WTC11 (cell line): ENCODE data around the gene MOGAT1. TPM values are rescaled to one million over a fixed set of nuclear protein-coding genes. Genes with fewer than 3 reads are reported as not detected.

Experiments used
- ATAC-seq: fragments of 200-7000 bp; cut with Tn5 transposase; 2 replicates; pipeline ENCODE4 v1.10.0; 2021; ENCODE audit warnings: mild to moderate bottlenecking, moderate library complexity
- CTCF ChIA-PET: fragments of 300-600 bp; sonication (Branson Sonifier 250); formaldehyde crosslinking; loops from one replicate; lab custom pipeline; 2021; ENCODE audit warnings: antibody characterized with exemption; lab: Charles Lee
- POLR2A ChIA-PET: fragments of 350-600 bp; sonication (Branson Sonifier 250); formaldehyde crosslinking; loops from one replicate; lab custom pipeline; 2021; ENCODE audit warnings: antibody characterized with exemption; lab: Charles Lee
- DNase-seq: peaks from one replicate; pipeline ENCODE4 v3.0.0; 2021; ENCODE audit warnings: low spot score
- H3K27ac Mint-ChIP-seq: 2 replicates; pipeline ENCODE4 v1.8.0; 2021; ENCODE audit warnings: mixed read lengths
- H3K27me3 Mint-ChIP-seq: 2 replicates; pipeline ENCODE4 v1.8.0; 2021; ENCODE audit warnings: low read depth, mild to moderate bottlenecking, moderate library complexity, mixed read lengths
- H3K36me3 Mint-ChIP-seq: 2 replicates; pipeline ENCODE4 v1.8.0; 2021; ENCODE audit warnings: mixed read lengths
- H3K4me1 Mint-ChIP-seq: 2 replicates; pipeline ENCODE4 v1.8.0; 2022; ENCODE audit warnings: mixed read lengths
- H3K4me3 Mint-ChIP-seq: 2 replicates; pipeline ENCODE4 v1.8.0; 2021; ENCODE audit warnings: mild to moderate bottlenecking, moderate library complexity, mixed read lengths
- H3K9me3 Mint-ChIP-seq: 2 replicates; pipeline ENCODE4 v1.8.0; 2021; ENCODE audit warnings: mixed read lengths
- AFF4 ChIP-seq: sonication (generic); formaldehyde crosslinking; IDR thresholded peaks from 2 replicates; pipeline ENCODE4 v1.8.1; 2023; ENCODE audit warnings: mild to moderate bottlenecking, missing genetic modification reagents, borderline replicate concordance
- ATF1 ChIP-seq: sonication (generic); formaldehyde crosslinking; IDR thresholded peaks from 2 replicates; pipeline ENCODE4 v1.8.1; 2023; ENCODE audit warnings: mild to moderate bottlenecking, moderate library complexity, missing genetic modification reagents
- ATF2 ChIP-seq: sonication (generic); formaldehyde crosslinking; IDR thresholded peaks from 2 replicates; pipeline ENCODE4 v1.8.1; 2022; ENCODE audit warnings: low read depth, missing genetic modification reagents, borderline replicate concordance
- ATF6 ChIP-seq: sonication (generic); formaldehyde crosslinking; IDR thresholded peaks from 2 replicates; pipeline ENCODE4 v1.8.1; 2023; ENCODE audit warnings: mild to moderate bottlenecking, missing genetic modification reagents
- ERG ChIP-seq: fragments of 250-450 bp; sonication (Bioruptor Pico); IDR thresholded peaks from 2 replicates; pipeline ENCODE4 v1.8.0; 2021; ENCODE audit warnings: mild to moderate bottlenecking
- ETV6 ChIP-seq: sonication (generic); formaldehyde crosslinking; IDR thresholded peaks from 2 replicates; pipeline ENCODE4 v1.8.1; 2022; ENCODE audit warnings: mild to moderate bottlenecking, missing genetic modification reagents
- FOXP1 ChIP-seq: sonication (generic); formaldehyde crosslinking; IDR thresholded peaks from 2 replicates; pipeline ENCODE4 v1.8.0; 2022; ENCODE audit warnings: missing genetic modification reagents, mild to moderate bottlenecking, moderate library complexity, borderline replicate concordance
- GRHL2 ChIP-seq: fragments of 250-450 bp; sonication (Bioruptor Pico); IDR thresholded peaks from 2 replicates; pipeline ENCODE4 v1.8.0; 2022; ENCODE audit warnings: mild to moderate bottlenecking, moderate library complexity; ENCODE audit not compliant: insufficient replicate concordance, severe bottlenecking
- JUN ChIP-seq: sonication (generic); formaldehyde crosslinking; IDR thresholded peaks from 2 replicates; pipeline ENCODE4 v1.8.0; 2023; ENCODE audit warnings: mild to moderate bottlenecking, missing genetic modification reagents
- MLX ChIP-seq: sonication (generic); formaldehyde crosslinking; IDR thresholded peaks from 2 replicates; pipeline ENCODE4 v1.8.1; 2023; ENCODE audit warnings: mild to moderate bottlenecking, missing genetic modification reagents, moderate library complexity
- NFE2L1 ChIP-seq: sonication (generic); formaldehyde crosslinking; IDR thresholded peaks from 2 replicates; pipeline ENCODE4 v1.8.1; 2023; ENCODE audit warnings: missing genetic modification reagents
- RELA ChIP-seq: sonication (generic); formaldehyde crosslinking; IDR thresholded peaks from 2 replicates; pipeline ENCODE4 v1.8.1; 2022; ENCODE audit warnings: missing genetic modification reagents, mild to moderate bottlenecking, borderline replicate concordance
- SP1 ChIP-seq: sonication (generic); formaldehyde crosslinking; conservative IDR thresholded peaks from 2 replicates; pipeline ENCODE4 v1.8.1; 2022; ENCODE audit warnings: missing genetic modification reagents
- TEAD4 ChIP-seq: sonication (generic); formaldehyde crosslinking; IDR thresholded peaks from 2 replicates; pipeline ENCODE4 v1.8.0; 2022; ENCODE audit warnings: mild to moderate bottlenecking, missing genetic modification reagents
- USF2 ChIP-seq: sonication (generic); formaldehyde crosslinking; IDR thresholded peaks from 2 replicates; pipeline ENCODE4 v1.8.1; 2023; ENCODE audit warnings: mild to moderate bottlenecking, missing genetic modification reagents, moderate library complexity
- ZNF416 ChIP-seq: fragments of 250-450 bp; sonication (Bioruptor Pico); IDR thresholded peaks from 2 replicates; pipeline ENCODE4 v1.9.0; 2021; ENCODE audit warnings: mild to moderate bottlenecking, inconsistent platforms
- total RNA-seq: library from RNA; stranded (reverse); gene quantifications from 3 replicates; pipeline ENCODE4 v1.2.3, GENCODE V29; 2021

Gene MOGAT1
- total RNA-seq, 1 experiment from 2014 or later, result 0.72 TPM

GRCh38 chr2:222738809-222739208 is 67.4 kb downstream of the MOGAT1 start:
- peak overlapping the region; percentile 6 for H3K27ac Mint-ChIP-seq
- H3K9me3 Mint-ChIP-seq, result peaks cover 13% of the 10 kb centered on the region
- ChIA-PET POLR2A (no interaction called here), CTCF (no interaction called here)
- TF ChIP-seq FOXP1 (CRISPR knock-in tag) (no peak), GRHL2 (CRISPR knock-in tag) (no peak), SP1 (CRISPR knock-in tag) (no peak), AFF4 (CRISPR knock-in tag) (no peak), NFE2L1 (CRISPR knock-in tag) (peak; percentile 88), MLX (CRISPR knock-in tag) (no peak), TEAD4 (CRISPR knock-in tag) (no peak)
- H3K36me3 Mint-ChIP-seq, result no peaks in the 10 kb centered on the region
- no peak overlapping the region for H3K4me3 Mint-ChIP-seq
- peak; percentile 53 for ATAC-seq
- DNase-seq, result no peak
- peaks cover 24% of the 10 kb centered on the region for H3K4me1 Mint-ChIP-seq
- no peaks in the 10 kb centered on the region; the same call in 1 of the 2 replicates for H3K27me3 Mint-ChIP-seq

GRCh38 chr2:222739939-222740338 is 68.5 kb downstream of the MOGAT1 start:
- Mint-ChIP-seq H3K4me1 (peaks cover 22% of the 10 kb centered on the region), H3K9me3 (peaks cover 13% of the 10 kb centered on the region)
- TF ChIP-seq ZNF416 (no peak), RELA (CRISPR knock-in tag) (no peak)
- TF ChIP-seq, all 79 proteins: peak for 0
- Mint-ChIP-seq H3K27ac (no peak overlapping the region), H3K4me3 (no peak overlapping the region), H3K27me3 (no peaks in the 10 kb centered on the region), H3K36me3 (no peaks in the 10 kb centered on the region)
- POLR2A ChIA-PET, result no interaction called here
- ATAC-seq (peak; percentile 58), DNase-seq (no peak)
- CTCF ChIA-PET, result no interaction called here

GRCh38 chr2:222743251-222743812 is 71.9 kb downstream of the MOGAT1 start:
- no peaks in the 10 kb centered on the region for H3K36me3 Mint-ChIP-seq
- no peak overlapping the region for H3K4me3 Mint-ChIP-seq
- H3K27ac Mint-ChIP-seq, result no peak overlapping the region
- peaks cover 13% of the 10 kb centered on the region for H3K9me3 Mint-ChIP-seq
- peaks cover 45% of the 10 kb centered on the region for H3K4me1 Mint-ChIP-seq
- CTCF ChIA-PET, result interaction anchor here (0.7 to 1.5 kb wide), 2 partner anchors 196 to 424 kb away, joined by 4 read pairs; no protein-coding TSS in a partner anchor
- H3K27me3 Mint-ChIP-seq, result no peaks in the 10 kb centered on the region
- ATAC-seq (no peak), DNase-seq (no peak)
- POLR2A ChIA-PET, result interaction anchor here (0.7 kb wide), 1 partner anchor 11 kb away, joined by 6 read pairs; no protein-coding TSS in a partner anchor
- TF ChIP-seq JUN (CRISPR knock-in tag), result no peak
- TF ChIP-seq USF2 (CRISPR knock-in tag), result no peak
- TF ChIP-seq ATF2 (CRISPR knock-in tag), result no peak
- TF ChIP-seq ETV6 (CRISPR knock-in tag), result no peak
- TF ChIP-seq MLX (CRISPR knock-in tag), result no peak
- TF ChIP-seq ERG (CRISPR knock-in tag), result no peak
- TF ChIP-seq ATF6 (CRISPR knock-in tag), result no peak
- TF ChIP-seq ATF1 (CRISPR knock-in tag), result no peak
